ENCODE data around the gene EFNA4.

Gene EFNA4

GRCh38 chr1:155057788-155058211 is 5.7 kb upstream of the EFNA4 start:
- TF ChIP-seq NFIC (IDR thresholded peaks at IDR 0.05) (no peak), YY1 (IDR thresholded peaks at IDR 0.05; ENCODE audit: low read depth) (no peak), CEBPB (IDR thresholded peaks at IDR 0.05) (no peak), ZBTB7A (IDR thresholded peaks at IDR 0.05; ENCODE audit: low read depth) (no peak), CREB1 (IDR thresholded peaks at IDR 0.05; ENCODE audit: low read depth) (no peak), REST (IDR thresholded peaks at IDR 0.05; ENCODE audit: low read depth) (no peak), FOXM1 (IDR thresholded peaks at IDR 0.05; ENCODE audit: borderline replicate concordance, low read depth) (no peak), EP300 (IDR thresholded peaks at IDR 0.05; ENCODE audit: borderline replicate concordance) (no peak), TAF1 (IDR thresholded peaks at IDR 0.05; ENCODE audit: low read depth) (no peak), RAD21 (IDR thresholded peaks at IDR 0.05; ENCODE audit: low read depth) (no peak), EGR1 (IDR thresholded peaks at IDR 0.05) (no peak), TEAD4 (IDR thresholded peaks at IDR 0.05) (no peak), USF1 (IDR thresholded peaks at IDR 0.05) (no peak), MAX (IDR thresholded peaks at IDR 0.05) (no peak), TCF12 (IDR thresholded peaks at IDR 0.05; ENCODE audit: low read depth) (no peak)

- TF ChIP-seq CREB1 (IDR thresholded peaks at IDR 0.05; ENCODE audit: low read depth): no peak
Measured at GRCh38 chr1:155060736-155061135, 2.8 kb upstream of the EFNA4 start.

GRCh38 chr1:155061381-155062150 is 2.0 kb upstream of the EFNA4 start:
- TF ChIP-seq RAD21 (IDR thresholded peaks at IDR 0.05; ENCODE audit: low read depth) (peak; percentile 96), MAX (IDR thresholded peaks at IDR 0.05) (no peak), NFIC (IDR thresholded peaks at IDR 0.05) (peak; percentile 74), TAF1 (IDR thresholded peaks at IDR 0.05; ENCODE audit: low read depth) (no peak)

- TF ChIP-seq ZBTB7A (IDR thresholded peaks at IDR 0.05; ENCODE audit: low read depth) (no peak), USF1 (IDR thresholded peaks at IDR 0.05) (no peak), TEAD4 (IDR thresholded peaks at IDR 0.05) (no peak), YY1 (IDR thresholded peaks at IDR 0.05; ENCODE audit: low read depth) (no peak), MAX (IDR thresholded peaks at IDR 0.05) (no peak), NFIC (IDR thresholded peaks at IDR 0.05) (no peak), FOXM1 (IDR thresholded peaks at IDR 0.05; ENCODE audit: borderline replicate concordance, low read depth) (no peak), TAF1 (IDR thresholded peaks at IDR 0.05; ENCODE audit: low read depth) (no peak), RAD21 (IDR thresholded peaks at IDR 0.05; ENCODE audit: low read depth) (no peak), CREB1 (IDR thresholded peaks at IDR 0.05; ENCODE audit: low read depth) (no peak), EGR1 (IDR thresholded peaks at IDR 0.05) (no peak), TCF12 (IDR thresholded peaks at IDR 0.05; ENCODE audit: low read depth) (no peak)
Measured at GRCh38 chr1:155062151-155062686, 1.3 kb upstream of the EFNA4 start.

- TF ChIP-seq TAF1 (IDR thresholded peaks at IDR 0.05; ENCODE audit: low read depth) (no peak), RAD21 (IDR thresholded peaks at IDR 0.05; ENCODE audit: low read depth) (peak; percentile 19; the same call in 1 of the 2 replicates)
Measured at GRCh38 chr1:155062702-155063411, 683 bp upstream of the EFNA4 start.

- TF ChIP-seq RAD21 (IDR thresholded peaks at IDR 0.05; ENCODE audit: low read depth) (no peak), TCF12 (IDR thresholded peaks at IDR 0.05; ENCODE audit: low read depth) (no peak), YY1 (IDR thresholded peaks at IDR 0.05; ENCODE audit: low read depth) (no peak), TAF1 (IDR thresholded peaks at IDR 0.05; ENCODE audit: low read depth) (no peak), REST (IDR thresholded peaks at IDR 0.05; ENCODE audit: low read depth) (no peak), USF1 (IDR thresholded peaks at IDR 0.05) (peak; percentile 54), MAX (IDR thresholded peaks at IDR 0.05) (no peak)
Measured at GRCh38 chr1:155064111-155064831, 731 bp downstream of the EFNA4 start.
